Measurements from ENCODE around the gene BCR. TPM values are rescaled to one million over a fixed set of nuclear protein-coding genes. Genes with fewer than 3 reads are reported as not detected.

BCR gene
- total and polyA plus RNA-seq, 2 of the 8 experiments (the other 6 are each of a cell fraction or from before 2014, with no cell fraction given): 66.7 to 130 TPM

GRCh38 chr22:23133922-23134321, 46.4 kb upstream of the BCR start:
- no peak overlapping the region for H3K4ac ChIP-seq (replicated peaks; ENCODE audit: insufficient read length, low read depth, low read length)
- H3K79me2 ChIP-seq (ENCODE audit: control insufficient read depth in 1 of 2, insufficient read depth in 2 of 2, low read length in 2 of 2): no peaks in the 10 kb centered on the region
- H3K4me1 ChIP-seq (replicated peaks in 1 of 4; ENCODE audit: control insufficient read depth in 3 of 4, insufficient read depth in 4 of 4, low read length in 3 of 4): peaks cover 0 to 6% (median 1%) of the 10 kb centered on the region in 4 experiments; a peak in 2 of 7 replicates
- H3K18ac ChIP-seq (ENCODE audit: extremely low read depth, low read length): no peak overlapping the region; the same call in 1 of the 2 replicates
- H3K79me1 ChIP-seq (ENCODE audit: low read depth, low read length): no peaks in the 10 kb centered on the region
- no peak overlapping the region for H2BK5ac ChIP-seq (ENCODE audit: low read depth, low read length)
- H3K9me3 ChIP-seq (ENCODE audit: insufficient read depth in 2 of 2, low read depth in 1 of 2, low read length in 1 of 2): no peaks in the 10 kb centered on the region
- ChIA-PET CTCF (ENCODE audit: partially characterized antibody) (interaction anchor here (0.6 to 24.3 kb wide), 7 partner anchors 13 to 671 kb away, joined by 3 to 384 read pairs (median 4); no protein-coding TSS in a partner anchor), POLR2A (ENCODE audit: partially characterized antibody) (no interaction called here)
- no peaks in the 10 kb centered on the region for H3K36me3 ChIP-seq (ENCODE audit: control insufficient read depth in 2 of 4, insufficient read depth in 4 of 4, low read length in 3 of 4)
- no peak overlapping the region for H2BK15ac ChIP-seq (ENCODE audit: low read length)
- WGBS, 2 experiments (ENCODE audit: extremely low coverage in 1 of 2, insufficient coverage in 1 of 2, insufficient read length in 1 of 2, insufficient replicate concordance in 2 of 2, low coverage in 1 of 2, low lambda C conversion rate in 2 of 2, missing lambda C conversion rate in 1 of 2): 93% methylated on average over 10 of the region's 10 CpGs; no CpG with 5 or more reads in 1 of the 2 experiments
- peaks cover 0 to 5% (median 0%) of the 10 kb centered on the region in 4 experiments; a peak in 1 of 7 replicates for H3K27me3 ChIP-seq (replicated peaks in 1 of 4; ENCODE audit: control insufficient read depth in 3 of 4, extremely low read depth in 1 of 4, insufficient read depth in 3 of 4, low read length in 3 of 4)
- no peak overlapping the region for H4K91ac ChIP-seq (replicated peaks; ENCODE audit: insufficient read length, low read length)
- DNase-seq (ENCODE audit: low read depth in 1 of 2, low spot score in 2 of 2): no peak
- H4K5ac ChIP-seq (ENCODE audit: insufficient read length, low read depth, low read length): no peak overlapping the region
- no peak overlapping the region for H4K8ac ChIP-seq (ENCODE audit: extremely low read depth, insufficient read depth, low read length)
- no peak overlapping the region for H3K27ac ChIP-seq (ENCODE audit: low read depth, low read length)
- no peak overlapping the region for H3K4me3 ChIP-seq (ENCODE audit: extremely low read depth in 1 of 4, insufficient read depth in 2 of 4, low read depth in 3 of 4, low read length in 4 of 4)
- H3K23me2 ChIP-seq (ENCODE audit: low read depth, low read length): no peaks in the 10 kb centered on the region
- no peaks in the 10 kb centered on the region for H4K20me1 ChIP-seq (replicated peaks in 1 of 2; ENCODE audit: control insufficient read depth in 1 of 2, insufficient read depth in 2 of 2, low read length in 2 of 2)
- H2BK20ac ChIP-seq (ENCODE audit: low read length): no peak overlapping the region
- H2BK12ac ChIP-seq (ENCODE audit: low read depth, low read length): peak overlapping the region; percentile 75; the same call in 1 of the 2 replicates
- TF ChIP-seq CTCF (IDR thresholded peaks at IDR 0.05; ENCODE audit: control extremely low read depth in 1 of 3, insufficient read depth in 1 of 3, low read depth in 1 of 3, low read length in 3 of 3): no peak
- no peak for TF ChIP-seq EP300 (IDR thresholded peaks at IDR 0.05; ENCODE audit: borderline replicate concordance in 1 of 2, low read depth in 2 of 2, low read length in 2 of 2)
- TF ChIP-seq RAD21 (IDR thresholded peaks at IDR 0.05 in 1 of 2, conservative IDR thresholded peaks at IDR 0.05 in 1 of 2; ENCODE audit: low read depth in 2 of 2, low read length in 2 of 2): no peak
- TF ChIP-seq PHF8 (conservative IDR thresholded peaks at IDR 0.05; ENCODE audit: low read depth, low read length): no peak
- no peak for TF ChIP-seq NANOG (IDR thresholded peaks at IDR 0.05; ENCODE audit: insufficient read depth, low read depth, low read length, poor library complexity, severe bottlenecking)
- TF ChIP-seq SIN3A (conservative IDR thresholded peaks at IDR 0.05 in 1 of 2, IDR thresholded peaks at IDR 0.05 in 1 of 2; ENCODE audit: low read depth in 1 of 2, low read length in 2 of 2): no peak
- no peak for TF ChIP-seq NRF1 (IDR thresholded peaks at IDR 0.05; ENCODE audit: low read depth, low read length)
- TF ChIP-seq TCF12 (IDR thresholded peaks at IDR 0.05; ENCODE audit: low read depth, low read length): no peak
- no peak for FAIRE-seq
- no peak overlapping the region for H3K56ac ChIP-seq (replicated peaks; ENCODE audit: insufficient read length, low read depth, low read length)
- H2AK5ac ChIP-seq (ENCODE audit: low read depth, low read length): peak overlapping the region; percentile 40; the same call in 1 of the 2 replicates
- no peak overlapping the region for H2BK120ac ChIP-seq (replicated peaks; ENCODE audit: low read depth, low read length)
- H3K4me2 ChIP-seq (ENCODE audit: insufficient read depth in 1 of 2, low read depth in 2 of 2, low read length in 2 of 2): no peak overlapping the region
- no peak overlapping the region for H3K9ac ChIP-seq (replicated peaks in 1 of 4; ENCODE audit: extremely low read depth in 1 of 4, low read depth in 3 of 4, low read length in 3 of 4)
- no peak overlapping the region for H2AFZ ChIP-seq (ENCODE audit: low read length)
- no peak overlapping the region for H3K14ac ChIP-seq (ENCODE audit: insufficient read length)
- H3K23ac ChIP-seq (ENCODE audit: insufficient read length): no peak overlapping the region

All from H1 (cell line).